CD4-positive, alpha-beta T cell treated with Interleukin-12 subunit alpha and Interleukin-12 subunit beta, for 1 hour (primary cell): ENCODE measurements around the gene ZCCHC8.
"Not testable (repeated sequence)": the region's sequence is repeated elsewhere in the genome, so short reads cannot be mapped to it uniquely, and the experiment has no call there.

Source experiments
- DNase-seq: peaks from one replicate; pipeline ENCODE4 v3.0.0-alpha.2; 2020

ZCCHC8 gene

DNA sequence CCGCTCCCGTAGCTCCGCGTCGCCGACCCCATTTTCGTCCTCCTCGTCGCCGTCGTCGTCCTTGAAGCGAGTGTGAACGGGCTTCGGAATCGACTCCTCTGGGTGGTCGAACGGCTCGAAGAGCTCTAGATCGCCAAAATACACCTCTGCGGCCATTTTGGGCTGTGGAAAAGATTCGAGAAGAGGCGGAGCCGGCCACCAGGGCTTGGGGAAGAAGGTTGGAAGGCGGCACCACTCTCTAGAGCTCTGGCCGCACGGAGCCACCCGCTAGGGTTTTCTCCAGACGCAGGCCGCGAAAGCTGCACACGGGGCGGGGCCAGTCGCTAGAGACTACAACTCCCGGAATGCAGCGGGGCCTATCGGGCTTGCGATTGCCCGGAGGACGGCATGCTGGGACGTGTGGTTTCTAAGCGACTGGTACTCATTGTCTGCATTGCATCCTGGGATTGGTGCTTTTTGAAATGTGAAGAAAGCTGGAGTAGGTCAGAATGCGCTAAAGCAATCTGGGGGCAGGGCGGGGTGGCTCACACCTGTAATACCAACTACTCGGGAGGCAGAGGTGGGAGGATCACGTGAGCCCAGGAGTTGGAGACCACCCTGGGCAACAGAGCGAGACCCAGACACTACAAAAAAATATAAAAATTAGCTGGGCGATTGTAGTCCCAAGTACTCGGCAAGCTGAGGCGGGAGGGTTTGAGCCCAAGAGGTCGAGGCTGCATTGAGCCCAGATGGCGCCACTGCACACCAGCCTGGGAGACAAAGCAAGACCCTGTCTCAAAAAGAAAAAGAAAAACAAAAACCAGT is at the start of gene ZCCHC8:
Gene ZCCHC8, minus strand, starts transcription at position 248 of the 804 bp plus-strand sequence. Its CDS starts 92 bp downstream, at position 156.
- DNase-seq = peak; percentile 97

DNA sequence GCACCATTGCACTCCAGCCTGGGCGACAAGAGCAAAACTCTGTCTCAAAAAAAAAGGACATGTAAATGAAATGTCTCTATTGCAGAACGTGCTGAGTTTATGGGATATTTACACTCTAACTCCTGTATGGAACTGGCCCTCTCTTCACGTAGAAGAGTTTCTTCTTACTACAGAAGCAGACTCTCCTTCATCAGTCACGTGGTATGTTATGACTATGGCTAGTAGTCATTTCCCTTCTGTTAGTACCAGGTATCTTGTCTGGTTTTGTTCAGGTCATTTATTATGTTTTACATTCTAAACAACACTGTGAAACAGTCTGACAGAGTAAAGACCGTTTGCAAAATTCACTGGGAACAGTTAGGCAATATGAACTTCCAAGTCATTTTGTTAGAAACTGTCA is 46.6 kb upstream of the ZCCHC8 start:
- DNase-seq = no peak

DNA sequence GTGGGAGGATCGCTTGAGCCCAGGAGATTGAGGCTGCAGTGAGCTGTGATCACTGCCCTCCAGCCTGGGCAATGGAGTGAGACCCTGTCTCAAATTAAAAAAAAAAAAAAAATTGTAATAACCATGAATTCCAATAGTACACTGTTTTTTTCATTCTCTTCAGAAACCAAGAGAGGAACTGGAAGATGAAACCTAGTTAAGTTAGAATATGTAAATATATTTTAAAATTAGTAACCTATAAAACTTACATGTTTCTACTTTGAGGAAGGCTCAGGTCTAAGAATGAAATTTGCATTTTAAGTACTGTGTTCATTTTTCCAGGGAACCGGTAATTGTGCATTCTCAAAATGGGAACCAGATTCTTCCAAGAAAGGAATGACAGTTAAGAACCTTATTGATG is 45.1 kb upstream of the ZCCHC8 start:
- DNase-seq = no peak

DNA sequence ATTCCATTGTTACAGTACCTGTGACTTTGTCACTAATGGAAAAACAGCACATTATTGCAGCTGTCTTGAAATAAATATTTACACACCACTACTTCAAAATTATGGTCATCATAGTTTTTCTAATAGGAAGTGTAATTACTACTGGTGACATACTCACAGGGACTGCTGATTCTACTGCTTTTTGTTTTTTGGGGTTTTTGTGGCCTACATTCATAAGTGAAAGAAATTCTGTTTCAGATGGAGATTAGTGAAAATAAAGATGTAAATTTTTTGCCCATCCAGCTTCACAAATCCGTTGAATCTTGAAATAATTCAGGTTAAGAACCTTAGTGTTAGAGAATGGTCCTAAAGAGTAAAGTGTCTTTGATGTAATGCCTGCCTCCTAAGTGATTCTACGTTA is 43.8 kb upstream of the ZCCHC8 start:
- no peak for DNase-seq

DNA sequence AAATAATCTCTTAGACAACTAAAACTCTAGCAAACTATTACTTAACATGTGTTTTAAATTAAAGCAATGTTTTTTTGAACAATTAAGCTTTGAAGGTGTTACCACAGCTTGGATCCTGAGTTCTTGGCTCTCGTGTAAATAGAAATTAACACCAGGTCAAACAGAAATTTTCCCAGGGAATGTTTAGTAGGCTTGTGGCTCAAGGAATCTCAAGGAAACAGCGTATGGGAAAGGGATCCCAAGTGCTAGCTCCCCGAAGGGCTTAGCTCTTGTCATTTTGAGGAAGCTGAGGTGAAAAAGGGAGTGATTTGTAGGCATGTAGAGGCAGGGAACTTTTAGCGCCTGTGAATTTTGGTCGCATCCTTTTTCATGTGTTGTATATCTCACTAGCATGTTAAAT is 37.8 kb upstream of the ZCCHC8 start:
- no peak for DNase-seq

DNA sequence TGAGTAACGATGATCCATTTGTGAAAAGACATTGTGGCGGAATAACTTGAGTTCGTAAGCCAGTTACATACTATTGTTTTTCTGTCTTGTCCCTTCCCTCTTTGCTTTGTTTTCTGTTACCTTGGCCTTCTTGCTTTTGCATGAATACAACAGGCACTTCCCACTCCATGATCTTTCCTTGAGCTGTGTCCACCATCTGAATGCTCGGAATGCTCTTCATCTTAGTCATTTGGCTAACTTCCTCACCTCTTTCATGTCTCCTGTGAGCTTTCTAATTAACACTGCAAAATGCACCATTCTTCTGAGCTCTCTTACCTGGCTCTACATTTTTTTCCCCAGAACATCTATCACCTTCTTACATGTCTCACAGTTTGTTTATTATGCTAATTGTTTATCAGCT is 36.3 kb upstream of the ZCCHC8 start:
- no peak for DNase-seq

DNA sequence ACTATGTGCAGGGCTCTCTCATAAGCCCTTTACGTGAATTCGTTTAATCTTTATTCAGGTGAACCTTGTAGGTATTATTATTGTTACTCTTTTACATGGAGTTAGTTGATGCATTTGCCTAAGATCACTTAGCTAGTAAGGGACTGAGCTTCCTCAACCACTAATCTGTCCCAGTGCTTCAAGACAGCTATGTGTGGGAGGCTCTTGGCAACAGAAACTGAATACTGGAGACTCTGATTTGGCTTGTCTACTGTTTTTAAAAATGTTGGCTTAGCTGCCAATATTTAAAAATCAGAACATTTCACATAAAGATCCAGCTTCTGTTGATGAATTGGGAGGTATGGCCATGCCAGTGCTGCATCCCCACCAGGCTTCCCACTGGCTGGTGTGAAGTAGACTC is 33.1 kb upstream of the ZCCHC8 start:
- no peak for DNase-seq

DNA sequence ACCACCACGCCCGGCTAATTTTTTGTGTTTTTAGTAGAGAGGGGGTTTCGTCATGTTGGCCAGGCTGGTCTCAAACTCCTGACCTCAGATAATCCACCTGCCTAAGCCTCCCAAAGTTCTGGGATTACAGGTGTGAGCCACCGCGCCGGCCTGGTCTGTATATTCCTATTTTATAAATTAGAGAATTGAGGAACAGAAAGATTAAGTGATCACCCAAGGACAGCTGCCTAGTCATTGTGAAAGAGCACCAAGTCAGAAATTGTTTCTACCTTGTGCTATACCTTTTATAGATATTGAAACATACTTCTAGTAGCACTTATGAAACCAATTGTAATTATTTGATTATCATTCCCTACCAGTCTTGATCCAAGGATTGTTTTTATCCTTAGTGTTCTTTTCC is 28.3 kb upstream of the ZCCHC8 start:
- no peak for DNase-seq

DNA sequence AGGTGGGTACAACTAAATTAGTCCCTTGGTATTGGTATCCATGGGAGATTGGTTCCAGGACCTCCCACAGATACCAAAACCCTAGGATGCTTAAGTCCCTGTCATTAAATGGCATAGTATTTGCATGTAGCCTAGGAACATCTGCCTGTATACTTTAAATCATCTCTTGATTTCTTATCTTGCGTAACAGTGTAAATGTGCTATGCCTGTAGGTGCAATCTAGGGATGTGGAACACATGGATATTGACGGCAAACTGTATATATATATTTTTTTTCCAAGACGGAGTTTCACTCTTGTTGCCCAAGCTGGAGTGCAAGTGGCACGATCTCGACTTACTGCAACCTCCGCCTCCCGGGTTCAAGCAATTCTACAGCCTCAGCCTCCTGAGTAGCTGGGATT is 27.9 kb upstream of the ZCCHC8 start:
- no peak for DNase-seq

DNA sequence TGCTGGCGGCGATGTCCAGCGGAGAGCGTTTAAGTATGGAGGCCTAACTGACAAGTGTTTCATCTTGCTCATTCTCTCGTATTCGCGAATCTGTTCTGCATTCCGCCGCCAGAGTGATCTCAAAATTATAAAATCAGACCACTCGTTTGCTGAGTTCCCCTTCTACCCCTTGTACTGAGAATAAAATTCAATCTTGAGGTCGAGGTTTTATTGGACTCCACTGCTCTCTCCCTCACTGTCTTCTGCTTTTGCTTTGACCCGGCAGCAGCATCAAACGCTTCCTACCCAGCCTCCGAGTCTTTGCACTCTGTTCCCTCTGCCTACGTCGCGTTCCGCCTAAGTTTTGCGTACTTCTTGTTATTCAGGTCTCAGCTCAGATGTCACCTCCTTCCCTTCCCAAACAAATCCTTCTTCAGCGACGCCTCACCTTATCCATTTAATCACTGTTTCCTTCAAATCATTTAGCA is 26.8 kb upstream of the ZCCHC8 start:
- DNase-seq = peak; percentile 22

DNA sequence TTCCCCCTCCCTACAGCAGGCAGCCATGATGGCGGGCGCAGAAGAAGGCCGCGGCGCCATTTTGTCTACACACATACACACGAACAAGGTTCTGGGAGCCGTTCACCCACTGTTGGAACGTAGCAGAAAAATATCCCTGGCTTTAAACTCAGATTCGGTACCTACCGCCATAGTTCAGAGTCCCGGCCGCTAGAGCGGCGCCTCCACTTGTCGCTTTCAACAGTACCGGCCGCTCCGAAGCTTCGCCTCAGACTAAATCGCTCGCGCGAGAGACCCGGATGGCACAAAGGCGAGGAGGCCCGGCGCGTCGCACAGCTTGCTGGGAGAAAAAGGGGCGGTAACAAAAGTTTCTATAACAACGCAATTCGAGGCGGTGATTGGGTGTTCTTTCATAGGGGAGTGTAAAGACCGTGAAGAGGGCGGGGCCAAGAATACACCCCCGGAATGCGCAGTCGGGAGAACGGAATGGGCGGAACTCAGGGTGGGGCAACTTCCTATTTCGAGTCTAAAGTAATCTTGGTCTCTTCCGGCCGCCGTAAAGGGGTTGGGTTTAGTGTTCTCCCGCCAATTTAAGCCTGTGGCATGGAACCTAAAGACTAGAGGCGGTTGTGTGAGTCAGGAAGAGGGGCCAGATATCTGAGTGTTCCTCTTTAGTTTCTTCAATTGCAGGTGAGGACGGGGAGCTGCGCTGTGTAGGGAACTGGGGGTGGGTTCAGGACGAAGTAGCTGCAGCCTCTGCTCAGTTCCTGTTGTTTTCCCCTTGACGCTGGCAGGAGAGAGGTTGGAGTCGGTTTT is 26.1 kb upstream of the ZCCHC8 start, which contains the start of the genes KNTC1 and RSRC2:
Gene KNTC1, plus strand, starts transcription at position 567 of the 795 bp plus-strand sequence. CDS start 2,815 bp downstream, outside the sequence.
Gene RSRC2, minus strand, starts transcription at position 254 of the 795 bp plus-strand sequence. Its CDS starts 83 bp downstream, at position 171.
- peak; percentile 99 for DNase-seq

DNA sequence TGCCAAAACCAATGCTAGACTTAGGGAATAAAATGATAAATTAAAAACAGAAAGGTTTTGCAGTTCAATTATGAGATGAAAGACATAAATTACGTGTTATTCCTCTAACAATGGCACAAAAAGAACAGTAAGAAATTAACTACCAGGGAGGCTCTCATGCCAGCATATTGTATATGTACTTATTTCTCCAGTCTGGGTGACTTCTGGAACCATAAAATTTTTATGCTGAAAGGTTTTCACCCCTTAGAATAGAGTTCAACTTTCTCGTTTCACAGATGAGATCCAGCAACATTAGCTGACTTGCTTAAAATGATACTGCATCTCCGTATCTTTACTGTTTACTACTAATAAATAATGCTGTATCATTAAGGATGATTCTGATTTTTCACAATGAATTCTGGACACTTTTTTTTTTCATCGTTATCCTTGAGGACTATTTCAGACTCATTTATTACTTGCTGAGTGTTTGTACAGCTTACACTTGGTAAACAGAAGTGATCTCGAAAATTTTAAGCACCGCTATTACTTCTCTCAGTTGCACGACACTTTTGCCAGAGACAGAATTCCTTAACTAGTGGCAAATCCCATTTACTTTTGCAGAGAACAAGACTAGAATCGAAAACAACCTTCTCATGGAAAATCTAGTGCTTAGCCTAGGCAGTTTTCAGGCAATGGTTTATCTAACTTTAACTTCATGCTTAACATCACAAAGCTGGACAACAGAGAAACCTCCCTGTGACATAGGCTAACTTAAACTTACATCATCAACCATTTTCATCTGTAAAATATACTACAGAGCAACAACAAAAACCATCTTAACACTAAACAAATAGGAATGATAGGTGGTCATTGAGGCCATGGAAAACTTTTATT is 23.4 kb upstream of the ZCCHC8 start:
- DNase-seq = no peak

DNA sequence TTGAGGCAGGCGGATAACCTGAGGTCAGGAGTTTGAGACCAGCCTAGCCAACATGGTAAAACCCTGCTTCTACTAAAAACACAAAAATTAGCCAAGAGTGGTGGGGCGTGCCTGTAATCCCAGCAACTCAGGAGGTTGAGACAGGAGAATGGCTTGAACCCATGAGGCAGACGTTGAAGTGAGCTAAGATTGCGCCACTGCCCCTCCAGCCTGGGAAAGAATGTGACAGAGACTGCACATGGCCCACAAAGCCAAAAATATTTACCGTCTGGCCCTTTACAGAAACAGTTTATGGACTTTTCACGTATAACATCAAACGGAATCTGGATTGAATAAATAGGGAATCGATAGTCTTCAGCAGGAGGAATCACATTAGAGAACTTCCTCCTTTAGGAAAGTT is 22.5 kb upstream of the ZCCHC8 start:
- no peak for DNase-seq

DNA sequence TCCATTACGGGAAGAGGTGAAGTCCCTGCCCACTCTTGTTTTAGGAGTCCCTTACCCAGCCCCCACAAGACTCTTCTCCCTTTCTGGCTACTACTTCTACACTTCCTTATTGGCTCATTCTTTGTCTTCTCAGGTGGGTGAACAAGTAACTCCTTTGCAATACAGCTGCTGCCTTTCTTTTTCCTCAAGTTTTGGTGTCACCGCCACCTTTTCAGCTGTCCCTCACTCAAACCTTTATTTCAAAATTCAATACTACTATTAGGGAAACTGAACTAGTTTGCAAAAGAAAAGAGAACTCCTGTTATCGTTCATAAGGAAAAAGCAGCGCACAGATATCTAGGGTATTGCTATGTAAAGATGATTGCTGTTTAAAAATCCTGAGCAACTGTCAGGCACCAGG is 19.9 kb upstream of the ZCCHC8 start:
- no peak for DNase-seq

DNA sequence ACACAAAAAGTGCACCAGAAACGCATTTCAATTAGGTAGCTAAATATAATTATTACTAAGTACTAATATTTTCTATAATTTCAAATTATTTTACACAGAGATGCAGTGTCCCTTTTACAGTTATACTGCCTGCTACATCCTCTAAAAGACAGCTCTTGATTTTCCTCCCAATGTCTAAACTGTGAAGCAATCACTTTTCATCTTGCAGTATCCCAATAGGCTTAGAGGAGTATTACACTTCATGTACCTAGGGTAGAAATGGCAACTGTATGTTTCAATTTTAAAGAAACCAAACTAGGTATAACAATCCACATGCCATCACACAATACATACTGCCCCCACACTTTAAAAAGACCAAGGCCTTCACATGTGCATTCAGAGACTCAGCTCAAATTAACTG is 18.7 kb upstream of the ZCCHC8 start:
- no peak for DNase-seq

DNA sequence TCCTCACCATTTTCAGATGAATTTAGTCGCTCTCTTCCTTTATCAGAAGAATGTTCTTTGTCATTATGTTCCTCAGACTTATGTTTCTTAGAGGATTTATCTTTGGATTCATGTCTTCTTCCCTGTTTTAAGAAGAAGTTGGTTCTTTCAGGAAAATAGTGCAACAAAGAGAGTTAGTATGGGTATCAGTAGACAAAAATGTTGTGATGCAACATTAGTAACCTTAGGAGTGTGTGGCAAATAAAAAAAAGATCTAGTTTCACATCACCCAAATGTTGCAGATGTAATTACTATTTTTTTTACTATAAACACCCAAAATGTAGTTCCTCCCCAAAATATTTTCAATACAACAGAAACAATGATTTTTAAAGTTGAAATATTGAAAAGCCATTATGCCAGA is 18.2 kb upstream of the ZCCHC8 start:
- DNase-seq = no peak

DNA sequence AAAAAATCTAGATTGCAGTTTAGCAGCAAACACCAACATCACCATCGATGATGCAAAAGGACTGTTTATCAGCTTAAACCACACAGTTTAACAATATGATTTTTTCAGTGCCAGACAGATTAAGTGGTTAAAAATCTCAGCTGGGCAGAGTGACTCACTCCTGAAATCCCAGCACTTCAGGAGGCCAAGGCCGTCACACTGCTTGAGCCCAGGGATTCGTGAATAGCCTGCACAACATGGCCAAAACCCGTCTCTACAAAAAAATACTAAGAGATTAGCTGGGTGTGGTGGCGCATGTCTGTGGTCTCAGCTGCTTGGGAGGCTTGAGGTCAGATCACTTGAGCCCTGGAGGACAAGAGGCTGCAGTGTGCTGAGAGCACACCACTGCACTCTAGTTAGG is 17.1 kb upstream of the ZCCHC8 start:
- DNase-seq = no peak

DNA sequence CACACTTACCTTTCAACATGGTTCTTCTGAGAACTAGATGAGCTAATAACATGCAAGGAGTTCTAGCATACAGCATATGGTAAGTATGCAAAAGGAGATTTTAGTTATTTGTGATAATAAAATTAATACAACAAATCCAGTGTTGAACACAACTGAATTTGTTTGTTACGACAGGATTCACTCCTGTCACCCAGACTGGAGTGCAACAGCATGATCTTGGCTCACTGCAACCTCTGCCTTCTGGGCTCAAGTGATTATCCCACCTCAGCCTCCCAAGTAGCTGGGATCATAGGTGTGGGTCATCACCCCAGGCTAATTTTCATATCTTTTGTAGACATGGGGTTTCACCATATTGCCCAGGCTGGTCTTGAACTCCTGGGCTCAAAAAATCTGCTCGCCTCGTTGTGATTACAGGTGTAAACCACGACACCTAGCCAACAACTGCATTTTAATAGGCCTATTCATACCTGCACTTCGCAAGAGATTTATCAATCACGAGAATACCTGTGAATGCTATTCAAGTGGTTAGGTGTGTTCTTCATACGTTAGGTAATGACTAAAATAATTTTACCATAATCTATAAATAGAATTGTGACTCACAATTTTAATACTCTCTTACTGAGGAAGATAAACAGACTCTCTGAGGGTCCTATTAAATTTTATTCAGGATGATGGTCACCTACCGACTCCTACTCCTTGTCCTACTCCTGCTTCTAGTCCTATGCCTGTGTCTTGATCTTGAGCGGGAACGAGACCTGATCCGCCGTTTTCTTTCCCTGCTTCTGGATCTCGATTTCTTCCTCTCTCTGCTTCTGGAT is 16.0 kb upstream of the ZCCHC8 start:
- no peak for DNase-seq

DNA sequence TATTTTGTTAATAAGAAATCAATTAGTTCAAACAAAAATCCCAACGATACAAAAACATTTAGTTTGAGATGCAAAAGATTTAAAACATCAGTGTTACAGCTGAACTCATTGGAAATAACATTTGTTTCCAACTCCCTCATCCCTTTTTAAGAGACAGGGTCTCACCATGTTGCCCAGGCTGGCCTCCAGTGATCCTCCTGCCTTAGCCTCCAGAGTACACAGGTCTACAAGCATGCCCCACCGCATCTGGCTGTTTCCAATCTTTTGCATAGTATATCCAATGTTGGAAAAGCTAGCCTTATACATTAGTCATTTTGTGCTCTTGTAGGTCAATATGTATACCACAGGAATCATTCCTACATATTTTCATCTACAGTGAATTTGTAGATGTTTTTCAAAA is 14.5 kb upstream of the ZCCHC8 start:
- DNase-seq = no peak

DNA sequence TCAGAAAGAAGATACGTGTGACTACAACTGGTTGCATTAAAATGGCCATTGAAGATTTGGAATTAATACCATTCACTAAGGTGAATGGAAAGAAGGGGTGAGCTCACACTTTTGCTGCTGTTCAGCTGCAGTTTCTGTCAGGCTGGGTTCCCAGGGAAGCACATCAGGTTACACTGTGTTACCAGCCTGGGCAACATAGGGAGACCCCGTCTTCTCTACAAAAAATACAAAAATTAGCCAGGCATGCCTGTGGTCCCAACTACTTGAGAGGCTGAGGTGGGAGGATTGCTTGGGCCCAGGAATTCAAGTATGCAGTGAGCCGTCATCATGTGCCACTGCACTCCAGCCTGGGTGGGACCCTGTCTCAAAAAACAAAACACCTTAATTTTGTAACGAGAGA is 12.9 kb upstream of the ZCCHC8 start:
- DNase-seq = no peak

DNA sequence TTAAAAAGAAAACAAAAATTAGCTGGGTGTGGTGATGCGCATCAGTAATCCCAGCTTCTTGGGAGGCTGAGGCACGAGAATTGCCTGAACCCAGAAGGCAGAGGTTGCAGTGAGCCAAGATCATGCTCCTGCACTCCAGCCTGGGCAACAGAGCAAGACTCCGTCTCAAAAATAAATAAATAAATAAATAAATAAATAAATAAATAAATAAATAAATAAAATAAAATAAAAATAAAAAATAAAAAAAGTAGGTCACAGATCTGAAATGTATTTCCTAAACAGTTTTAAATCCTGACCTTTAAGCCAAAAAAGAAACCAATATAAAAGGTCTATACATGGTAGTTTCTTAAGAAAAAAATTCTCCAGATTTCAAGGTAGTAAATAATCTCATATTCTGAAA is 12.3 kb upstream of the ZCCHC8 start:
- not testable (repeated sequence) for DNase-seq

DNA sequence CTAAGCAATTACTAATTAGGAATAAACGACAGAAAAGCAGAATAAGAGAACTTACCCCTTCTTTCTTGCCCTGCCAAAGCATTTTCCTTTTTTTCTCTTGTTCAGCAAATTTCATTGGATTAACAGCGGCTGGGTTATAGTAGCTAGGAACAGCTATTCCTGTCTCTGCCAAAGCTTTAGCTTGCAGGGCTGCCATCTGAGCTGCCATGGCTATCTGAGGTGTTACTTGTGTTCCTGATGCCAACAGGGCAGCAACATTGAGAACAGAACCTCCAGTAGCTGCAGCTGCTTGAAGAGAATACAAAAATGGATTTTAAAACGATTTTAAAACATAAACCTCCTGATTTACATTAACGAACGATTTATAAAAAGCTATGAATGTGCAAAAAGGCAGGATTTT is 7.4 kb upstream of the ZCCHC8 start:
- no peak for DNase-seq
